ENCODE data around the gene MUSTN1. TPM values are rescaled to one million over a fixed set of nuclear protein-coding genes. Genes with fewer than 3 reads are reported as not detected.
A peak's percentile ranks its signal among the peaks of the same experiment; 100 is the strongest.

The MUSTN1 gene
- total and polyA plus RNA-seq, 2 of the 13 experiments (the other 11 are each of a cell fraction or from before 2014, with no cell fraction given), result 0.84 to 1.4 TPM

DNA sequence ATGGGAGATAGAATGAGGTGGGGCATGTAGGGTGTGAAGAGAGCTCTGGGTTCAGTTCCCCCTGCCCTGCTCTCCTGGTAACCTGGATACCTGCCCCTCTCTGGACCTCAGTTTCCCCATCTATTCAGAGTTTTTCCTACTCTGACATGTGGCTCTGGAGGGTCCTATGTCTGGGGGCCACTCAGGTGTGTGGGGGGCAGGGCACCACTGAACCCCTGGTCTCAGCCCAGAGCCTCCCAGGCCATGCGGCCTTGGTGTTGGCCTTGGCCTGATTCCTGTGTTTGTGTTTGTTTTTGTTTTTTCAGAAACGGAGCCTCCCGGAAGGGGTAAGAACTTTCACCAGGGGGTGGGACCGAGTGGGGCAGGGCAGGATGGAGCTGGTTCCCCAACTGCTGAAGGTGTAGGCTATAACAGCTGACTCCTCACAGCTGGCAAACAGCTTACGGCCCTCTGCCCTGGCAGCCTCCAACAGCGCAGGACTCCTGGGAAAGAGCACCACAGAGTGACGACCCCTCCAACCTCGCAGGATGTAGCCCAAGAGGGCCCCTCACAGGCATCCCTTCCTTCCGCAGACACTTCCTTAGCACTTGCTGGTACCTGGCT lies 39.4 kb downstream of the MUSTN1 start (continued):
- TF ChIP-seq ERF (CRISPR knock-in tag; IDR thresholded peaks at IDR 0.05) (peak; percentile 80), SATB2 (CRISPR knock-in tag; IDR thresholded peaks at IDR 0.05) (no peak), ZNF264 (CRISPR knock-in tag; IDR thresholded peaks at IDR 0.05) (no peak), ZNF780A (CRISPR knock-in tag; IDR thresholded peaks at IDR 0.05) (no peak), RBAK (CRISPR knock-in tag; IDR thresholded peaks at IDR 0.05) (no peak), ZNF570 (CRISPR knock-in tag; IDR thresholded peaks at IDR 0.05; ENCODE audit: borderline replicate concordance) (no peak), ZFP36L2 (CRISPR knock-in tag; IDR thresholded peaks at IDR 0.05) (no peak), ETV6 (CRISPR knock-in tag; conservative IDR thresholded peaks at IDR 0.05) (no peak; the same call in 1 of the 2 replicates), FOXJ3 (CRISPR knock-in tag; IDR thresholded peaks at IDR 0.05; ENCODE audit: borderline replicate concordance) (peak; percentile 68; the same call in 1 of the 2 replicates), SMARCE1 (IDR thresholded peaks at IDR 0.05; ENCODE audit: borderline replicate concordance) (no peak), ZNF614 (CRISPR knock-in tag; IDR thresholded peaks at IDR 0.05; ENCODE audit: borderline replicate concordance) (peak; percentile 59; the same call in 1 of the 2 replicates), MED1 (CRISPR knock-in tag; IDR thresholded peaks at IDR 0.05) (peak; percentile 95), ZNF816 (CRISPR knock-in tag; IDR thresholded peaks at IDR 0.05; ENCODE audit: borderline replicate concordance) (no peak; the same call in 1 of the 2 replicates), NCOR1 (IDR thresholded peaks at IDR 0.05; ENCODE audit: borderline replicate concordance, low read length) (peak; percentile 65; the same call in 1 of the 2 replicates), SNRNP70 (IDR thresholded peaks at IDR 0.05; ENCODE audit: low read depth, low read length) (no peak)
- TF ChIP-seq, protein P1, sequence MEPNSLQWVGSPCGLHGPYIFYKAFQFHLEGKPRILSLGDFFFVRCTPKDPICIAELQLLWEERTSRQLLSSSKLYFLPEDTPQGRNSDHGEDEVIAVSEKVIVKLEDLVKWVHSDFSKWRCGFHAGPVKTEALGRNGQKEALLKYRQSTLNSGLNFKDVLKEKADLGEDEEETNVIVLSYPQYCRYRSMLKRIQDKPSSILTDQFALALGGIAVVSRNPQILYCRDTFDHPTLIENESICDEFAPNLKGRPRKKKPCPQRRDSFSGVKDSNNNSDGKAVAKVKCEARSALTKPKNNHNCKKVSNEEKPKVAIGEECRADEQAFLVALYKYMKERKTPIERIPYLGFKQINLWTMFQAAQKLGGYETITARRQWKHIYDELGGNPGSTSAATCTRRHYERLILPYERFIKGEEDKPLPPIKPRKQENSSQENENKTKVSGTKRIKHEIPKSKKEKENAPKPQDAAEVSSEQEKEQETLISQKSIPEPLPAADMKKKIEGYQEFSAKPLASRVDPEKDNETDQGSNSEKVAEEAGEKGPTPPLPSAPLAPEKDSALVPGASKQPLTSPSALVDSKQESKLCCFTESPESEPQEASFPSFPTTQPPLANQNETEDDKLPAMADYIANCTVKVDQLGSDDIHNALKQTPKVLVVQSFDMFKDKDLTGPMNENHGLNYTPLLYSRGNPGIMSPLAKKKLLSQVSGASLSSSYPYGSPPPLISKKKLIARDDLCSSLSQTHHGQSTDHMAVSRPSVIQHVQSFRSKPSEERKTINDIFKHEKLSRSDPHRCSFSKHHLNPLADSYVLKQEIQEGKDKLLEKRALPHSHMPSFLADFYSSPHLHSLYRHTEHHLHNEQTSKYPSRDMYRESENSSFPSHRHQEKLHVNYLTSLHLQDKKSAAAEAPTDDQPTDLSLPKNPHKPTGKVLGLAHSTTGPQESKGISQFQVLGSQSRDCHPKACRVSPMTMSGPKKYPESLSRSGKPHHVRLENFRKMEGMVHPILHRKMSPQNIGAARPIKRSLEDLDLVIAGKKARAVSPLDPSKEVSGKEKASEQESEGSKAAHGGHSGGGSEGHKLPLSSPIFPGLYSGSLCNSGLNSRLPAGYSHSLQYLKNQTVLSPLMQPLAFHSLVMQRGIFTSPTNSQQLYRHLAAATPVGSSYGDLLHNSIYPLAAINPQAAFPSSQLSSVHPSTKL (CRISPR knock-in tag; IDR thresholded peaks at IDR 0.05), result peak; percentile 78
- TF ChIP-seq, protein P2, sequence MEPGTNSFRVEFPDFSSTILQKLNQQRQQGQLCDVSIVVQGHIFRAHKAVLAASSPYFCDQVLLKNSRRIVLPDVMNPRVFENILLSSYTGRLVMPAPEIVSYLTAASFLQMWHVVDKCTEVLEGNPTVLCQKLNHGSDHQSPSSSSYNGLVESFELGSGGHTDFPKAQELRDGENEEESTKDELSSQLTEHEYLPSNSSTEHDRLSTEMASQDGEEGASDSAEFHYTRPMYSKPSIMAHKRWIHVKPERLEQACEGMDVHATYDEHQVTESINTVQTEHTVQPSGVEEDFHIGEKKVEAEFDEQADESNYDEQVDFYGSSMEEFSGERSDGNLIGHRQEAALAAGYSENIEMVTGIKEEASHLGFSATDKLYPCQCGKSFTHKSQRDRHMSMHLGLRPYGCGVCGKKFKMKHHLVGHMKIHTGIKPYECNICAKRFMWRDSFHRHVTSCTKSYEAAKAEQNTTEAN (CRISPR knock-in tag; conservative IDR thresholded peaks at IDR 0.05), result no peak
- TF ChIP-seq, protein P3, sequence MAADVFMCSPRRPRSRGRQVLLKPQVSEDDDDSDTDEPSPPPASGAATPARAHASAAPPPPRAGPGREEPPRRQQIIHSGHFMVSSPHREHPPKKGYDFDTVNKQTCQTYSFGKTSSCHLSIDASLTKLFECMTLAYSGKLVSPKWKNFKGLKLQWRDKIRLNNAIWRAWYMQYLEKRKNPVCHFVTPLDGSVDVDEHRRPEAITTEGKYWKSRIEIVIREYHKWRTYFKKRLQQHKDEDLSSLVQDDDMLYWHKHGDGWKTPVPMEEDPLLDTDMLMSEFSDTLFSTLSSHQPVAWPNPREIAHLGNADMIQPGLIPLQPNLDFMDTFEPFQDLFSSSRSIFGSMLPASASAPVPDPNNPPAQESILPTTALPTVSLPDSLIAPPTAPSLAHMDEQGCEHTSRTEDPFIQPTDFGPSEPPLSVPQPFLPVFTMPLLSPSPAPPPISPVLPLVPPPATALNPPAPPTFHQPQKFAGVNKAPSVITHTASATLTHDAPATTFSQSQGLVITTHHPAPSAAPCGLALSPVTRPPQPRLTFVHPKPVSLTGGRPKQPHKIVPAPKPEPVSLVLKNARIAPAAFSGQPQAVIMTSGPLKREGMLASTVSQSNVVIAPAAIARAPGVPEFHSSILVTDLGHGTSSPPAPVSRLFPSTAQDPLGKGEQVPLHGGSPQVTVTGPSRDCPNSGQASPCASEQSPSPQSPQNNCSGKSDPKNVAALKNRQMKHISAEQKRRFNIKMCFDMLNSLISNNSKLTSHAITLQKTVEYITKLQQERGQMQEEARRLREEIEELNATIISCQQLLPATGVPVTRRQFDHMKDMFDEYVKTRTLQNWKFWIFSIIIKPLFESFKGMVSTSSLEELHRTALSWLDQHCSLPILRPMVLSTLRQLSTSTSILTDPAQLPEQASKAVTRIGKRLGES (CRISPR knock-in tag; IDR thresholded peaks at IDR 0.05; ENCODE audit: borderline replicate concordance), result no peak
- TF ChIP-seq, protein P4, sequence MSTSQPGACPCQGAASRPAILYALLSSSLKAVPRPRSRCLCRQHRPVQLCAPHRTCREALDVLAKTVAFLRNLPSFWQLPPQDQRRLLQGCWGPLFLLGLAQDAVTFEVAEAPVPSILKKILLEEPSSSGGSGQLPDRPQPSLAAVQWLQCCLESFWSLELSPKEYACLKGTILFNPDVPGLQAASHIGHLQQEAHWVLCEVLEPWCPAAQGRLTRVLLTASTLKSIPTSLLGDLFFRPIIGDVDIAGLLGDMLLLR (CRISPR knock-in tag; IDR thresholded peaks at IDR 0.05), result no peak
- TF ChIP-seq, protein P5, sequence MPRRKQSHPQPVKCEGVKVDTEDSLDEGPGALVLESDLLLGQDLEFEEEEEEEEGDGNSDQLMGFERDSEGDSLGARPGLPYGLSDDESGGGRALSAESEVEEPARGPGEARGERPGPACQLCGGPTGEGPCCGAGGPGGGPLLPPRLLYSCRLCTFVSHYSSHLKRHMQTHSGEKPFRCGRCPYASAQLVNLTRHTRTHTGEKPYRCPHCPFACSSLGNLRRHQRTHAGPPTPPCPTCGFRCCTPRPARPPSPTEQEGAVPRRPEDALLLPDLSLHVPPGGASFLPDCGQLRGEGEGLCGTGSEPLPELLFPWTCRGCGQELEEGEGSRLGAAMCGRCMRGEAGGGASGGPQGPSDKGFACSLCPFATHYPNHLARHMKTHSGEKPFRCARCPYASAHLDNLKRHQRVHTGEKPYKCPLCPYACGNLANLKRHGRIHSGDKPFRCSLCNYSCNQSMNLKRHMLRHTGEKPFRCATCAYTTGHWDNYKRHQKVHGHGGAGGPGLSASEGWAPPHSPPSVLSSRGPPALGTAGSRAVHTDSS (CRISPR knock-in tag; conservative IDR thresholded peaks at IDR 0.05), result no peak
